Esophagus squamous epithelium (tissue), 4 donors: ENCODE data around the gene B4GALNT4.

Experiments
- CTCF ChIP-seq, 6 experiments: fragments of 450-650 bp in 4 of 6; fragments of 200-600 bp in 2 of 6; sonication (generic) in 2 of 6; IDR thresholded peaks; one replicate each; pipeline ENCODE4 v1.5.1; 2016 to 2019; ENCODE audit warnings: antibody characterized with exemption in 6 of 6, mild to moderate bottlenecking in 4 of 6, moderate library complexity in 4 of 6
- POLR2A ChIP-seq, 4 donors: fragments of 450-650 bp; IDR thresholded peaks; one replicate each; pipeline ENCODE4 v1.6.1; 2017; ENCODE audit warnings: antibody characterized with exemption in 4 of 4, mild to moderate bottlenecking in 4 of 4, moderate library complexity in 3 of 4

- peak in 5 of 6 experiments; percentile 24 to 49 (median 35) for TF ChIP-seq CTCF (IDR thresholded peaks at IDR 0.05)
- TF ChIP-seq POLR2A (IDR thresholded peaks at IDR 0.05): peak in 2 of 4 donors; percentile 15 to 39
These were observed 37.7 kb downstream of the B4GALNT4 start for GRCh38 chr11:406796-407650.
